ENCODE measurements around the gene TFIP11.

GRCh38 chr22:26499188-26499703, 13.0 kb downstream of the TFIP11 start:
- TF ChIP-seq CTCF (IDR thresholded peaks at IDR 0.05; ENCODE audit: low read depth, low read length, missing input control) (no peak), GABPA (IDR thresholded peaks at IDR 0.05 in 1 of 2, conservative IDR thresholded peaks at IDR 0.05 in 1 of 2) (no peak), TAF1 (conservative IDR thresholded peaks at IDR 0.05) (no peak), MAX (IDR thresholded peaks at IDR 0.05) (no peak), EGR1 (IDR thresholded peaks at IDR 0.05; ENCODE audit: low read depth in 2 of 2) (no peak), YY1 (IDR thresholded peaks at IDR 0.05) (no peak), HNF4A (conservative IDR thresholded peaks at IDR 0.05) (no peak), ZBTB33 (IDR thresholded peaks at IDR 0.05) (no peak), REST (IDR thresholded peaks at IDR 0.05) (no peak), ATF3 (IDR thresholded peaks at IDR 0.05) (no peak), JUND (IDR thresholded peaks at IDR 0.05) (no peak), RXRA (IDR thresholded peaks at IDR 0.05) (no peak), SP1 (IDR thresholded peaks at IDR 0.05) (no peak)

All from liver (tissue), 3 donors.